H1 (cell line): Measurements from ENCODE around the gene VENTX. TPM values are rescaled to one million over a fixed set of nuclear protein-coding genes. Genes with fewer than 3 reads are reported as not detected.

Source experiments
- CTCF ChIA-PET: fragments of 300-600 bp; sonication (Branson Sonifier 250); formaldehyde crosslinking; loops from one replicate; lab custom pipeline; 2021; ENCODE audit not compliant: partially characterized antibody; lab: Charles Lee
- POLR2A ChIA-PET: fragments of 300-600 bp; sonication (Branson Sonifier 250); formaldehyde crosslinking; loops from one replicate; lab custom pipeline; 2021; ENCODE audit warnings: inconsistent platforms; ENCODE audit not compliant: partially characterized antibody; lab: Charles Lee
- DNase-seq, 2 experiments: peaks; one replicate each; pipeline versions ENCODE4 v3.0.0 to v3.0.0-alpha.2; 2010 to 2022; ENCODE audit warnings: low spot score in 2 of 2, low read depth in 1 of 2, mixed read lengths in 1 of 2
- FAIRE-seq: peaks from 2 replicates; lab custom pipeline; 2011; peaks lifted over from hg19 to GRCh38; lab: Jason Lieb, UNC
- H2AFZ ChIP-seq: 2 replicates; pipeline ENCODE4 v1.8.1; 2012; ENCODE audit warnings: low read length, inconsistent platforms
- H2AK5ac ChIP-seq: 2 replicates; pipeline ENCODE4 v1.6.1; 2013; ENCODE audit warnings: low read depth, low read length
- H2BK120ac ChIP-seq: replicated peaks from 2 replicates; pipeline ENCODE3; 2013; ENCODE audit warnings: low read depth, low read length, inconsistent platforms
- H2BK12ac ChIP-seq: 2 replicates; pipeline ENCODE4 v1.6.1; 2013; ENCODE audit warnings: low read depth, low read length
- H2BK15ac ChIP-seq: 2 replicates; pipeline ENCODE4 v1.6.1; 2013; ENCODE audit warnings: low read length
- H2BK20ac ChIP-seq: 2 replicates; pipeline ENCODE4 v1.6.1; 2013; ENCODE audit warnings: low read length
- H2BK5ac ChIP-seq: 2 replicates; pipeline ENCODE4 v1.6.1; 2013; ENCODE audit warnings: low read depth, low read length
- H3K14ac ChIP-seq: 2 replicates; pipeline ENCODE4 v1.6.1; 2013; ENCODE audit warnings: inconsistent platforms; ENCODE audit not compliant: insufficient read length
- H3K18ac ChIP-seq: 2 replicates; pipeline ENCODE4 v1.6.1; 2013; ENCODE audit warnings: low read length; ENCODE audit errors: extremely low read depth
- H3K23ac ChIP-seq: 2 replicates; pipeline ENCODE4 v1.6.1; 2013; ENCODE audit warnings: inconsistent platforms; ENCODE audit not compliant: insufficient read length
- H3K23me2 ChIP-seq: 2 replicates; pipeline ENCODE4 v1.6.1; 2013; ENCODE audit warnings: low read depth, low read length
- H3K27ac ChIP-seq: 2 replicates; pipeline ENCODE4 v1.6.1; 2011; ENCODE audit warnings: low read depth, low read length, inconsistent platforms
- H3K27me3 ChIP-seq, 4 experiments: replicated peaks in 1 of 4; 1 replicate in 1 of 4; 2 replicates in 3 of 4; pipeline versions ENCODE4 v1.6.1 to v1.8.1; 2011 to 2013; ENCODE audit warnings: low read length in 3 of 4, mild to moderate bottlenecking in 3 of 4, inconsistent platforms in 2 of 4, mixed read lengths in 2 of 4, moderate library complexity in 1 of 4; ENCODE audit not compliant: control insufficient read depth in 3 of 4, insufficient read depth in 3 of 4; ENCODE audit errors: extremely low read depth in 1 of 4
- H3K36me3 ChIP-seq, 4 experiments: 2 replicates each; pipeline versions ENCODE4 v1.6.1 to v1.8.1; 2011 to 2013; ENCODE audit warnings: mild to moderate bottlenecking in 4 of 4, low read length in 3 of 4, moderate library complexity in 2 of 4, control low read depth in 1 of 4, inconsistent platforms in 1 of 4; ENCODE audit not compliant: insufficient read depth in 4 of 4, control insufficient read depth in 2 of 4
- H3K4ac ChIP-seq: replicated peaks from 2 replicates; pipeline ENCODE3; 2013; ENCODE audit warnings: low read length, low read depth, mixed read lengths, inconsistent platforms; ENCODE audit not compliant: insufficient read length
- H3K4me1 ChIP-seq, 4 experiments: replicated peaks in 1 of 4; 1 replicate in 1 of 4; 2 replicates in 3 of 4; pipeline versions ENCODE4 v1.6.1 to v1.8.1; 2011 to 2013; ENCODE audit warnings: low read length in 3 of 4, inconsistent platforms in 2 of 4, mixed read lengths in 1 of 4; ENCODE audit not compliant: insufficient read depth in 4 of 4, control insufficient read depth in 3 of 4
- H3K4me2 ChIP-seq, 2 experiments: 2 replicates each; pipeline versions ENCODE4 v1.6.1 to v1.8.1; 2011 to 2013; ENCODE audit warnings: low read depth in 2 of 2, low read length in 2 of 2, control low read depth in 1 of 2, inconsistent platforms in 1 of 2, mild to moderate bottlenecking in 1 of 2; ENCODE audit not compliant: insufficient read depth in 1 of 2
- H3K4me3 ChIP-seq, 4 experiments: fragments of 200-600, 300-600 bp in 1 of 4; sonication (generic), shearing (Covaris generic), sonication (Bioruptor Twin) in 1 of 4; 2 replicates each; pipeline versions ENCODE4 v1.5.1 to v1.8.1; 2011 to 2016; ENCODE audit warnings: low read length in 4 of 4, low read depth in 3 of 4, control low read depth in 2 of 4, inconsistent platforms in 2 of 4, mild to moderate bottlenecking in 2 of 4, mixed read lengths in 1 of 4, moderate library complexity in 1 of 4; ENCODE audit not compliant: insufficient read depth in 2 of 4; ENCODE audit errors: extremely low read depth in 1 of 4
- H3K56ac ChIP-seq: replicated peaks from 2 replicates; pipeline ENCODE3; 2013; ENCODE audit warnings: low read depth, mild to moderate bottlenecking, mixed read lengths, low read length, inconsistent platforms; ENCODE audit not compliant: insufficient read length
- H3K79me1 ChIP-seq: 2 replicates; pipeline ENCODE4 v1.6.1; 2013; ENCODE audit warnings: low read depth, low read length, control low read depth
- H3K79me2 ChIP-seq, 2 experiments: 2 replicates each; pipeline versions ENCODE4 v1.6.1 to v1.8.1; 2012 to 2013; ENCODE audit warnings: low read length in 2 of 2, mild to moderate bottlenecking in 2 of 2, inconsistent platforms in 1 of 2; ENCODE audit not compliant: insufficient read depth in 2 of 2, control insufficient read depth in 1 of 2
- H3K9ac ChIP-seq, 4 experiments: replicated peaks in 1 of 4; 1 replicate in 1 of 4; 2 replicates in 3 of 4; pipeline versions ENCODE4 v1.6.1 to v1.8.1; 2011 to 2013; ENCODE audit warnings: low read depth in 3 of 4, low read length in 3 of 4, control low read depth in 2 of 4, mild to moderate bottlenecking in 2 of 4, moderate library complexity in 2 of 4, inconsistent platforms in 1 of 4; ENCODE audit errors: extremely low read depth in 1 of 4
- H3K9me3 ChIP-seq, 2 experiments: 2 replicates each; pipeline versions ENCODE4 v1.6.1 to v1.8.1; 2012 to 2013; ENCODE audit warnings: mild to moderate bottlenecking in 2 of 2, moderate library complexity in 2 of 2, control low read depth in 1 of 2, inconsistent platforms in 1 of 2, low read depth in 1 of 2, low read length in 1 of 2, mixed read lengths in 1 of 2; ENCODE audit not compliant: insufficient read depth in 2 of 2
- H4K20me1 ChIP-seq, 2 experiments: replicated peaks in 1 of 2; 2 replicates each; pipeline versions ENCODE3 to v1.8.1; 2011 to 2013; ENCODE audit warnings: inconsistent platforms in 2 of 2, low read length in 2 of 2, mild to moderate bottlenecking in 1 of 2; ENCODE audit not compliant: insufficient read depth in 2 of 2, control insufficient read depth in 1 of 2
- H4K5ac ChIP-seq: 2 replicates; pipeline ENCODE4 v1.6.1; 2013; ENCODE audit warnings: low read length, low read depth, mixed read lengths, inconsistent platforms; ENCODE audit not compliant: insufficient read length
- H4K8ac ChIP-seq: 2 replicates; pipeline ENCODE4 v1.8.0; 2013; ENCODE audit warnings: mild to moderate bottlenecking, moderate library complexity, low read length, inconsistent platforms; ENCODE audit not compliant: insufficient read depth; ENCODE audit errors: extremely low read depth
- H4K91ac ChIP-seq: replicated peaks from 2 replicates; pipeline ENCODE3; 2013; ENCODE audit warnings: low read length, mixed read lengths, inconsistent platforms; ENCODE audit not compliant: insufficient read length
- CBX5 ChIP-seq: fragments of 300-800, 300-1000 bp; sonication (generic); IDR thresholded peaks from 2 replicates; pipeline ENCODE4 v1.7.1; 2016; ENCODE audit warnings: antibody characterized with exemption, low read length, low read depth
- GTF2F1 ChIP-seq: IDR thresholded peaks from 2 replicates; pipeline ENCODE4 v1.6.1; 2012; ENCODE audit warnings: low read depth, low read length, improper control_type of control experiment, borderline replicate concordance
- JUND ChIP-seq: IDR thresholded peaks from 2 replicates; pipeline ENCODE4 v1.6.1; 2011; ENCODE audit warnings: mild to moderate bottlenecking, improper control_type of control experiment, low read length
- PHF8 ChIP-seq: fragments of 200-600 bp; sonication (generic); conservative IDR thresholded peaks from 2 replicates; pipeline ENCODE4 v1.7.1; 2012; ENCODE audit warnings: low read depth, mild to moderate bottlenecking, inconsistent platforms, low read length, moderate library complexity
- POLR2A ChIP-seq, 2 experiments: IDR thresholded peaks; 1 replicate in 1 of 2; 2 replicates in 1 of 2; pipeline ENCODE4 v1.6.1; 2011; ENCODE audit warnings: low read depth in 2 of 2, low read length in 2 of 2, mild to moderate bottlenecking in 2 of 2; ENCODE audit errors: control extremely low read depth in 1 of 2
- RAD21 ChIP-seq, 2 experiments: IDR thresholded peaks in 1 of 2; conservative IDR thresholded peaks in 1 of 2; 2 replicates each; pipeline ENCODE4 v1.6.1; 2011; ENCODE audit warnings: low read depth in 2 of 2, low read length in 2 of 2, improper control_type of control experiment in 1 of 2, inconsistent platforms in 1 of 2, mild to moderate bottlenecking in 1 of 2, moderate library complexity in 1 of 2
- RBBP5 ChIP-seq: IDR thresholded peaks from 2 replicates; pipeline ENCODE4 v1.7.1; 2012; ENCODE audit warnings: low read depth, mild to moderate bottlenecking, inconsistent platforms, low read length, moderate library complexity, borderline replicate concordance
- SRF ChIP-seq: IDR thresholded peaks from 2 replicates; pipeline ENCODE4 v1.6.1; 2011; ENCODE audit warnings: mild to moderate bottlenecking, low read depth, low read length, moderate library complexity
- USF2 ChIP-seq: IDR thresholded peaks from 2 replicates; pipeline ENCODE4 v1.6.1; 2011; ENCODE audit warnings: low read length, improper control_type of control experiment
- YY1 ChIP-seq: IDR thresholded peaks from 2 replicates; pipeline ENCODE4 v1.6.1; 2011; ENCODE audit warnings: low read depth, mild to moderate bottlenecking, low read length
- WGBS, 2 experiments: shearing (Covaris generic) in 1 of 2; methylation state at CpG; one replicate each; pipeline versions ENCODE4 v1.1.6 to v1.1.7; 2013 to 2015; ENCODE audit warnings: low lambda C conversion rate in 2 of 2, mixed read lengths in 2 of 2, inconsistent platforms in 1 of 2, low coverage in 1 of 2, missing lambda C conversion rate in 1 of 2; ENCODE audit not compliant: insufficient replicate concordance in 2 of 2, insufficient coverage in 1 of 2, insufficient read length in 1 of 2; ENCODE audit errors: extremely low coverage in 1 of 2, missing lambda C conversion rate in 1 of 2; 5-methylcytosine and 5-hydroxymethylcytosine counted together
- polyA plus RNA-seq, 7 experiments: library from polyadenylated mRNA; depleted of rRNA in 3 of 7; stranded (reverse) in 5 of 7; unstranded in 2 of 7; fragments of >200 nt in 5 of 7; fragments of 200-250 nt in 2 of 7; gene quantifications; 1 replicate in 5 of 7; 2 replicates in 1 of 7; 4 replicates in 1 of 7; pipeline versions ENCODE4 v1.2.1 to v1.2.3, GENCODE V29; 2011 to 2013; ENCODE audit warnings: missing spikeins in 2 of 7, mixed read lengths in 2 of 7
- total RNA-seq: library from RNA; stranded (reverse); fragmentation: NEBNext Ultra II Directional; extraction: Animal tissue kit (Norgen Biotek cat#: 25700); gene quantifications from 2 replicates; pipeline ENCODE4 v1.2.1, GENCODE V29; 2021

VENTX gene
- total and polyA plus RNA-seq, 2 of the 8 experiments (the other 6 are each of a cell fraction or from before 2014, with no cell fraction given): 5.6 TPM

GRCh38 chr10:133187906-133188681 is 49.6 kb upstream of the VENTX start:
- Histone ChIP-seq H3K56ac (no peak overlapping the region), H3K79me2 (no peaks in the 10 kb centered on the region), H3K18ac (no peak overlapping the region; the same call in 1 of the 2 replicates), H2BK20ac (no peak overlapping the region), H3K27me3 (no peaks in the 10 kb centered on the region), H3K4me1 (no peaks in the 10 kb centered on the region; a peak in 1 of 7 replicates), H3K27ac (no peak overlapping the region), H2BK120ac (no peak overlapping the region), H3K4me3 (no peak overlapping the region), H4K8ac (no peak overlapping the region), H3K23me2 (0 out of 2 replicates have a peak, but pooled peaks cover 2% of the 10 kb centered on the region), H3K4ac (no peak overlapping the region), H3K36me3 (peaks cover 0 to 31% (median 10%) of the 10 kb centered on the region in 4 experiments; a peak in 4 of 8 replicates), H3K9ac (no peak overlapping the region), H2BK5ac (no peak overlapping the region), H4K20me1 (peaks cover 0 to 8% of the 10 kb centered on the region in 2 experiments), H2AK5ac (no peak overlapping the region), H4K91ac (no peak overlapping the region), H3K23ac (no peak overlapping the region), H3K14ac (no peak overlapping the region), H4K5ac (no peak overlapping the region), H2BK12ac (no peak overlapping the region), H3K9me3 (peaks cover 8 to 30% of the 10 kb centered on the region in 2 experiments; a peak in 3 of 4 replicates), H3K4me2 (no peak overlapping the region), H2BK15ac (no peak overlapping the region), H3K79me1 (no peaks in the 10 kb centered on the region), H2AFZ (no peak overlapping the region)
- ChIA-PET POLR2A (interaction anchor here (0.8 to 2.2 kb wide), 4 partner anchors 9 to 12 kb away, joined by 3 to 6 read pairs (median 4); no protein-coding TSS in a partner anchor), CTCF (interaction anchor here (2.2 kb wide), 1 partner anchor 8 kb away, joined by 13 read pairs; no protein-coding TSS in a partner anchor)
- FAIRE-seq (no peak), DNase-seq (no peak)
- 94% methylated on average over 31 of the region's 38 CpGs; no CpG with 5 or more reads in 1 of the 2 experiments for WGBS, 2 experiments
- no peak for TF ChIP-seq YY1
- TF ChIP-seq JUND: no peak
- TF ChIP-seq GTF2F1: no peak
- no peak for TF ChIP-seq USF2
- no peak for TF ChIP-seq PHF8
- TF ChIP-seq SRF: no peak
- TF ChIP-seq POLR2A (IDR thresholded peaks at IDR 0.05; ENCODE audit: control extremely low read depth in 1 of 2, low read depth in 2 of 2, low read length in 2 of 2): no peak
- no peak for TF ChIP-seq RBBP5
- no peak for TF ChIP-seq CBX5
- no peak for TF ChIP-seq RAD21 (IDR thresholded peaks at IDR 0.05 in 1 of 2, conservative IDR thresholded peaks at IDR 0.05 in 1 of 2; ENCODE audit: low read depth in 2 of 2, low read length in 2 of 2)
